GM04503 (cell line): ENCODE measurements around the gene DNTT.

ENCODE experiments used
- DNase-seq: peaks from one replicate; pipeline ENCODE4 v3.0.0-alpha.2; 2012; ENCODE audit warnings: low read depth

The DNTT gene

DNA sequence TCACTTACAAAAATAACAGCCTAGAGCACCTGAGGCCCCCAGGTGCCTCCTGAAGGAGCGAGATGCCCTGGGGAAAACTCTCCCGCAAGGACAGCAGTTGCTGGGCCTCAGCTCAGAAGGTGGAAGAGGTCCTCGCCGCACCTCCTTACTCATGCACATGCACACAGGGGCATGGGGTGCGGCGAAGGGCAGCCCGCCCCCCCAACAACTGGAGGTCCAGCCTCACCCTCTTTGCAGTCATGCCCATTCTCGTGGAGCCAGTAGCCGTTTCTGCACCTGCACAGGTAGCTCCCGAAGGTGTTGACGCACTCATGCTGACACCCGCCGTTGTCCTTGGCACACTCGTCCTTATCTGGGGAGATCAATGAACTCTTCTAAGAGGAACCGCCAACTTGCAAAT, 74.5 kb downstream of the DNTT start:
- DNase-seq, result no peak

DNA sequence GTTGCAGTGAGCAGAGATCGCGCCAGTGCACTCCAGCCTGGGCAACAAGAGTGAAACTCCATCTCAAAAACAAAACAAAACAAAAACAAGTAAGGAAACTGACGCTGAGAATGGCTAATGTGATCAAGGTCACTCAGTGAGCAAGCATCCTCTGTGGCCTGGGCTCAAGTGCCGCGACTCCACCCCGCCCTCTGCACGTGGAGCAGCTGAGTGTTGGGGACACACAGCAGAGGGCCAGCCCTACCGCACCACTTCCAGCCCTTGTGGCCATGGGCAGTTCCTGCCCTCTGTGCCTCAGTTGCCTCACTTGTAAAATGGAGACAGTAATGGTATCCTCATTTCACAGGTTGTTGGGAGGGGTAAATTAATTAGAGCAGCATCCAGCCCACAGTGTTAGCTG, 75.5 kb downstream of the DNTT start:
- no peak for DNase-seq

DNA sequence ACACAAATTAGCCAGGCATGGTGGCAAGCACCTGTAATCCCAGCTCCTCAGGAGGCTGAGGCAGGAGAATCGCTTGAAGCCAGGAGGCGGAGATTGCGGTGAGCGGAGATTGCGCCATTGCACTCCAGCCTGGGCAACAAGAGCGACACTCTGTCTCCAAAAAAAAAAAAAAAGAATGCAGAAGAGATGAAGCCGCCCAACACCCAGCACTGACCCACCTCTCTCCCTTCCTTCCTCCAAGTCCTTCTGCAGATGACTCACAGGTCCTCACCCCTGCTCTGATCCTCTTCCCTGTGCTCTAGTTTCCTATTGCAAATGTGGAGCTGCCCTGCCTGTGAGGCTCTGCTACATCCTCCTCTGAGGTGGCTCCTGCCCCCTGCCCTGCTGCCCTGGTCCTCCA, 76.6 kb downstream of the DNTT start:
- DNase-seq, result no peak

DNA sequence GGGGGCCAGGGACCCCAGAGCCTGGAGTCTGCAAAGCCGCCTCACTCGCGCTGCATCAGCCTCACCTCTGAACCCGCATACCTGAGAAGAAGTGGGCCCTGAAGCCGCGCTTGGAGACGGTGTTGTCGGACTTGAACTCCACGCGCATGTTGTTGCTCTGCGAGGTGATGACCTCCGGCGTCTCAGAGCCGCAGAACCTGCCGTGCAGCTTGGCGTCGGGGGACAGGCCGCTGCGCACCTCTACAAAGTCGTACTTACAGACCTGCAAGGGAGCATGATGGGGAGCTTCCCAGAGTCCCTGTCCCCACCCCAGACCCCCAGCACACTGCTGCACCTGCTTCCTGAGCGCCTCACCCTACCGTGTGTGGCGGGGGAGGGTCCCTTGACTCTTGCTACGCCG, 80.3 kb downstream of the DNTT start:
- no peak for DNase-seq

DNA sequence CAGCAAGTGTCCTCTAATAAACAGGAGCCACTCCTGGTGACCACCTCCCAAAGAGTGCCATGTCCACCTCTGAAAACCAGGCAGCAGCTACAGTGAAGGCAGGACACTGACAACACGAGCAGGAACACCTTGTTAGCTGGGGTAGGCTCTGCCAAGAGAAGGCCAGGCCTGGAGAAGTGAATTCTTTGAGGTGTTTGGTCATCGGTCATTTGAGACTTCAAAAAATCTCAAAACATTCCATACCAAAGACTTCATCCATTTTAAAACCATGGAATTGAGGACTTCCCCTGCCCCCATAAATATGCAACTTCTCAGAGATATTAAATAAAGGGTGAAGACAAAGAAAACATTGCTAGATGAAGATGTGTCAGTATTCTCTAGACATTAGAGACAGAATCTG, 82.9 kb downstream of the DNTT start:
- peak; percentile 41 for DNase-seq

DNA sequence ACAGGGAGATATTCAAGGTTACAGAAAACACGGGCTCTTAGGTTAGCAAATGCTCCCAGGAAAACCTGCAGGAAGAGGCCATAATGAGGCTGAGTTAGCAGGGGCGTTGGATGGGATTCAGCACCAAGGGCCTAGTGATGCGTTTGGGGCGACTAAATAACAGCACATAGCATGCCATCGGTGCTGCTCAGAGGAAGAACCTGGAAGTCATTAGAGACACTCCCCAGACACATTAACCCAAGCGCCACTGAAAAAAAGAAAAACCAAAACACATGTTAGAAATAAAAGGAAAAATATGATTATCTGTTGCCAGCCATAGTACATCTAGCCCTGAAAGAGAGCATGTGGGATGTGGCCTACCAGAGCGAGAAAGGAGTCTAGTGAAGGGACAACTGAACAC, 83.4 kb downstream of the DNTT start:
- DNase-seq, result peak; percentile 57
